ENCODE results near the gene PLA2G2E. TPM values are rescaled to one million over a fixed set of nuclear protein-coding genes. Genes with fewer than 3 reads are reported as not detected.

Gene PLA2G2E
- total RNA-seq, 1 donor from 2014 or later = not detected

GRCh38 chr1:19901653-19902052 lies 21.8 kb downstream of the PLA2G2E start:
- Mint-ChIP-seq H3K4me1 (ENCODE audit: unreplicated experiment) (no peaks in the 10 kb centered on the region), H3K4me3 (ENCODE audit: unreplicated experiment) (no peak overlapping the region), H3K27me3 (ENCODE audit: unreplicated experiment) (no peaks in the 10 kb centered on the region), H3K27ac (ENCODE audit: unreplicated experiment) (no peak overlapping the region), H3K36me3 (ENCODE audit: unreplicated experiment) (peaks cover 35% of the 10 kb centered on the region), H3K9me3 (ENCODE audit: unreplicated experiment) (no peaks in the 10 kb centered on the region)
- no peak for DNase-seq (ENCODE audit: extremely low spot score, unreplicated experiment)
- TF ChIP-seq CTCF (IDR thresholded peaks at IDR 0.05) = no peak

GRCh38 chr1:19894218-19894617 lies 29.2 kb downstream of the PLA2G2E start:
- peaks cover 4% of the 10 kb centered on the region for H3K4me1 Mint-ChIP-seq (ENCODE audit: unreplicated experiment)
- no peak for TF ChIP-seq CTCF (IDR thresholded peaks at IDR 0.05)
- peaks cover 36% of the 10 kb centered on the region for H3K36me3 Mint-ChIP-seq (ENCODE audit: unreplicated experiment)
- no peaks in the 10 kb centered on the region for H3K9me3 Mint-ChIP-seq (ENCODE audit: unreplicated experiment)
- H3K27me3 Mint-ChIP-seq (ENCODE audit: unreplicated experiment) = no peaks in the 10 kb centered on the region
- H3K27ac Mint-ChIP-seq (ENCODE audit: unreplicated experiment) = no peak overlapping the region
- DNase-seq (ENCODE audit: extremely low spot score, unreplicated experiment) = no peak
- no peak overlapping the region for H3K4me3 Mint-ChIP-seq (ENCODE audit: unreplicated experiment)

- Mint-ChIP-seq H3K4me3 (ENCODE audit: unreplicated experiment) (no peak overlapping the region), H3K36me3 (ENCODE audit: unreplicated experiment) (peaks cover 31% of the 10 kb centered on the region), H3K4me1 (ENCODE audit: unreplicated experiment) (peaks cover 4% of the 10 kb centered on the region), H3K27me3 (ENCODE audit: unreplicated experiment) (no peaks in the 10 kb centered on the region), H3K27ac (ENCODE audit: unreplicated experiment) (no peak overlapping the region), H3K9me3 (ENCODE audit: unreplicated experiment) (no peaks in the 10 kb centered on the region)
- TF ChIP-seq CTCF (IDR thresholded peaks at IDR 0.05) = no peak
- DNase-seq (ENCODE audit: extremely low spot score, unreplicated experiment) = no peak
Measured at GRCh38 chr1:19893687-19894086, 29.7 kb downstream of the PLA2G2E start.

GRCh38 chr1:19892628-19893168 lies 30.7 kb downstream of the PLA2G2E start:
- no peak for DNase-seq (ENCODE audit: extremely low spot score, unreplicated experiment)
- TF ChIP-seq CTCF (IDR thresholded peaks at IDR 0.05) = no peak

GRCh38 chr1:19892129-19892528 lies 31.3 kb downstream of the PLA2G2E start:
- H3K27ac Mint-ChIP-seq (ENCODE audit: unreplicated experiment) = no peak overlapping the region
- peaks cover 28% of the 10 kb centered on the region for H3K36me3 Mint-ChIP-seq (ENCODE audit: unreplicated experiment)
- H3K4me3 Mint-ChIP-seq (ENCODE audit: unreplicated experiment) = no peak overlapping the region
- no peaks in the 10 kb centered on the region for H3K27me3 Mint-ChIP-seq (ENCODE audit: unreplicated experiment)
- no peak for TF ChIP-seq CTCF (IDR thresholded peaks at IDR 0.05)
- DNase-seq (ENCODE audit: extremely low spot score, unreplicated experiment) = no peak
- H3K4me1 Mint-ChIP-seq (ENCODE audit: unreplicated experiment) = peaks cover 4% of the 10 kb centered on the region
- H3K9me3 Mint-ChIP-seq (ENCODE audit: unreplicated experiment) = no peaks in the 10 kb centered on the region

More at GRCh38 chr1:19892628-19893168, 30.7 kb downstream of the PLA2G2E start:
- Mint-ChIP-seq H3K4me1 (ENCODE audit: unreplicated experiment) (peaks cover 4% of the 10 kb centered on the region), H3K4me3 (ENCODE audit: unreplicated experiment) (no peak overlapping the region), H3K27me3 (ENCODE audit: unreplicated experiment) (no peaks in the 10 kb centered on the region), H3K36me3 (ENCODE audit: unreplicated experiment) (peaks cover 31% of the 10 kb centered on the region), H3K27ac (ENCODE audit: unreplicated experiment) (no peak overlapping the region), H3K9me3 (ENCODE audit: unreplicated experiment) (no peaks in the 10 kb centered on the region)

Measured in osteocyte (in vitro differentiated cells).